Endothelial cell of umbilical vein (primary cell): ENCODE measurements around the gene KANK4. TPM values are rescaled to one million over a fixed set of nuclear protein-coding genes. Genes with fewer than 3 reads are reported as not detected.

Source experiments
- BruUV-seq: library from RNA; stranded (reverse); fragments of 400-500 nt; replicated peaks from 2 replicates; lab custom pipeline; 2021; lab: Mats Ljungman, UMichigan
- CTCF ChIA-PET: fragments of 300-600, 350-600 bp; sonication (Branson Sonifier 250); formaldehyde crosslinking; loops from one replicate; lab custom pipeline; 2021; ENCODE audit warnings: antibody characterized with exemption, inconsistent platforms; lab: Charles Lee
- POLR2A ChIA-PET: fragments of 300-600, 350-600 bp; sonication (Branson Sonifier 250); formaldehyde crosslinking; loops from one replicate; lab custom pipeline; 2021; ENCODE audit warnings: antibody characterized with exemption, inconsistent platforms; lab: Charles Lee
- DNase-seq: peaks from one replicate; pipeline ENCODE4 v3.0.0-alpha.2; 2011; ENCODE audit warnings: low read depth, low spot score
- FAIRE-seq: peaks from 2 replicates; lab custom pipeline; 2011; peaks lifted over from hg19 to GRCh38; lab: Jason Lieb, UNC
- H2AFZ ChIP-seq: 2 replicates; pipeline ENCODE4 v1.6.0; 2012; ENCODE audit warnings: low read depth, low read length, control low read depth, inconsistent platforms
- H3K27ac ChIP-seq: 2 replicates; pipeline ENCODE4 v1.5.1; 2011; ENCODE audit warnings: low read depth, mild to moderate bottlenecking, control low read depth, low read length, moderate library complexity; ENCODE audit not compliant: insufficient read depth
- H3K27me3 ChIP-seq, 2 experiments: 2 replicates each; pipeline versions ENCODE4 v1.6.0 to v1.6.1; 2011; ENCODE audit warnings: low read length in 2 of 2, mixed read lengths in 1 of 2; ENCODE audit not compliant: control insufficient read depth in 2 of 2, insufficient read depth in 2 of 2
- H3K36me3 ChIP-seq, 2 experiments: 2 replicates in 1 of 2; 3 replicates in 1 of 2; pipeline ENCODE4 v1.5.1; 2011; ENCODE audit warnings: low read length in 2 of 2, mild to moderate bottlenecking in 1 of 2, moderate library complexity in 1 of 2; ENCODE audit not compliant: control insufficient read depth in 2 of 2, insufficient read depth in 2 of 2; ENCODE audit errors: extremely low read depth in 1 of 2
- H3K4me1 ChIP-seq: 3 replicates; pipeline ENCODE4 v1.5.1; 2011; ENCODE audit warnings: mild to moderate bottlenecking, low read length; ENCODE audit not compliant: control insufficient read depth, insufficient read depth; ENCODE audit errors: extremely low read depth
- H3K4me2 ChIP-seq: 2 replicates; pipeline ENCODE4 v1.6.1; 2011; ENCODE audit warnings: low read length, control low read depth, mixed read lengths; ENCODE audit not compliant: insufficient read depth
- H3K4me3 ChIP-seq, 3 experiments: fragments of 200-600 bp in 1 of 3; sonication (generic), shearing (Covaris generic) in 1 of 3; replicated peaks in 1 of 3; 2 replicates each; pipeline ENCODE4 v1.5.1; 2011 to 2016; ENCODE audit warnings: control low read depth in 3 of 3, low read length in 3 of 3, mild to moderate bottlenecking in 2 of 3, inconsistent platforms in 1 of 3, low read depth in 1 of 3, moderate library complexity in 1 of 3; ENCODE audit not compliant: insufficient read depth in 1 of 3
- H3K79me2 ChIP-seq: 2 replicates; pipeline ENCODE4 v1.6.0; 2012; ENCODE audit warnings: low read length, inconsistent platforms; ENCODE audit not compliant: control insufficient read depth, insufficient read depth
- H3K9ac ChIP-seq: replicated peaks from 2 replicates; pipeline ENCODE3; 2011; ENCODE audit warnings: low read length, control low read depth; ENCODE audit not compliant: insufficient read depth; ENCODE audit errors: extremely low read depth
- H3K9me1 ChIP-seq: replicated peaks from 3 replicates; pipeline ENCODE4 v1.6.0; 2011; ENCODE audit warnings: mild to moderate bottlenecking, low read length; ENCODE audit not compliant: control insufficient read depth, insufficient read depth; ENCODE audit errors: extremely low read depth
- H3K9me3 ChIP-seq: replicated peaks from 2 replicates; pipeline ENCODE4 v1.5.1; 2012; ENCODE audit warnings: low read length, inconsistent platforms; ENCODE audit not compliant: control insufficient read depth, insufficient read depth
- H4K20me1 ChIP-seq: replicated peaks from 2 replicates; pipeline ENCODE3; 2011; ENCODE audit warnings: mild to moderate bottlenecking, low read length; ENCODE audit not compliant: control insufficient read depth, insufficient read depth; ENCODE audit errors: extremely low read depth
- CTCF ChIP-seq, 2 donors: IDR thresholded peaks; 1 replicate in 1 of 2; 2 replicates in 1 of 2; pipeline ENCODE4 v1.5.1; 2011; ENCODE audit warnings: low read length in 2 of 2, mild to moderate bottlenecking in 2 of 2, moderate library complexity in 2 of 2, control low read depth in 1 of 2, inconsistent platforms in 1 of 2, low read depth in 1 of 2; ENCODE audit not compliant: insufficient read depth in 1 of 2; ENCODE audit errors: extremely low read depth in 1 of 2
- EZH2 ChIP-seq: IDR thresholded peaks from 2 replicates; pipeline ENCODE4 v1.6.1; 2012; ENCODE audit warnings: borderline replicate concordance, low read depth, mild to moderate bottlenecking, moderate library complexity, low read length, inconsistent platforms; ENCODE audit not compliant: severe bottlenecking
- FOS ChIP-seq: IDR thresholded peaks from 2 replicates; pipeline ENCODE4 v1.6.1; 2011; ENCODE audit warnings: mild to moderate bottlenecking, low read length, moderate library complexity, borderline replicate concordance; ENCODE audit not compliant: insufficient read depth
- GATA2 ChIP-seq: IDR thresholded peaks from 2 replicates; pipeline ENCODE4 v1.7.0; 2011; ENCODE audit warnings: low read depth, mild to moderate bottlenecking, moderate library complexity, mixed read lengths, low read length; ENCODE audit not compliant: insufficient read length, insufficient read depth
- JUN ChIP-seq: IDR thresholded peaks from 2 replicates; pipeline ENCODE4 v1.6.1; 2011; ENCODE audit warnings: borderline replicate concordance, low read depth; ENCODE audit not compliant: insufficient read length, insufficient read depth
- MAX ChIP-seq: IDR thresholded peaks from 2 replicates; pipeline ENCODE4 v1.6.1; 2011; ENCODE audit not compliant: insufficient read depth, insufficient read length
- MYC ChIP-seq: IDR thresholded peaks from one replicate; pipeline ENCODE4 v1.6.1; 2011; ENCODE audit warnings: mild to moderate bottlenecking, low read depth, low read length
- POLR2A ChIP-seq: IDR thresholded peaks from 2 replicates; pipeline ENCODE4 v1.6.1; 2012; ENCODE audit warnings: low read depth, mild to moderate bottlenecking, control low read depth, low read length
- POLR2AphosphoS5 ChIP-seq: IDR thresholded peaks from 2 replicates; pipeline ENCODE4 v1.6.1; 2012; ENCODE audit warnings: low read depth, mild to moderate bottlenecking, control low read depth, low read length, moderate library complexity; ENCODE audit not compliant: insufficient read depth
- dilution Hi-C: fragments of 300-500 bp; cut with MboI; formaldehyde crosslinking; loops from one replicate; pipeline ENCODE4 v1.15.0; 2019; ENCODE audit warnings: low sequenced_read_pairs; ENCODE audit not compliant: extremely low pct_ligation_motif_present
- intact Hi-C: fragments of 100-400 bp; cut with micrococcal nuclease; formaldehyde crosslinking; loops from one replicate; pipeline ENCODE4 v1.10.0; 2022
- polyA plus RNA-seq, 4 experiments: library from polyadenylated mRNA; depleted of rRNA in 3 of 4; stranded (reverse) in 3 of 4; unstranded in 1 of 4; fragments of >200 nt; gene quantifications; 2 replicates each; pipeline versions ENCODE4 v1.2.1 to v1.2.3, GENCODE V29; 2011 to 2012; ENCODE audit warnings: missing spikeins in 1 of 4
- total RNA-seq: library from RNA; stranded (reverse); gene quantifications from 2 replicates; pipeline ENCODE4 v1.2.3, GENCODE V29; 2021

KANK4 gene
- total and polyA plus RNA-seq, 2 donors (not counting 3 experiments of a cell fraction or from before 2014, with no cell fraction given), result not detected

- no TSS peak for BruUV-seq
- CTCF ChIA-PET, result no interaction called here
- POLR2A ChIA-PET, result no interaction called here
- no peaks in the 10 kb centered on the region for H3K9me1 ChIP-seq
- no peak overlapping the region for H3K4me2 ChIP-seq
- H3K4me3 ChIP-seq, result no peak overlapping the region
- H3K9me3 ChIP-seq, result no peaks in the 10 kb centered on the region
- H3K4me1 ChIP-seq, result no peaks in the 10 kb centered on the region
- dilution Hi-C loops (no loop called here), intact Hi-C loops (no loop called here)
- no peaks in the 10 kb centered on the region for H3K27me3 ChIP-seq
- H3K27ac ChIP-seq, result no peak overlapping the region
- DNase-seq, result no peak
- H3K79me2 ChIP-seq, result no peaks in the 10 kb centered on the region
- no peak overlapping the region for H3K9ac ChIP-seq
- H3K36me3 ChIP-seq, result no peaks in the 10 kb centered on the region
- no peaks in the 10 kb centered on the region for H4K20me1 ChIP-seq
- H2AFZ ChIP-seq, result no peak overlapping the region
- FAIRE-seq, result no peak
- TF ChIP-seq MAX, result no peak
- TF ChIP-seq POLR2AphosphoS5, result no peak
- no peak for TF ChIP-seq FOS
- TF ChIP-seq CTCF (IDR thresholded peaks at IDR 0.05; ENCODE audit: extremely low read depth in 1 of 2, insufficient read depth in 1 of 2, low read depth in 1 of 2, low read length in 2 of 2), result no peak
- no peak for TF ChIP-seq EZH2
- no peak for TF ChIP-seq POLR2A
- no peak for TF ChIP-seq GATA2
- TF ChIP-seq MYC, result no peak
- TF ChIP-seq JUN, result no peak
Measured at GRCh38 chr1:62234688-62235087, 84.5 kb downstream of the KANK4 start.
